Right ventricle myocardium inferior (tissue), 1 donor: ENCODE measurements around the gene DOCK2. TPM values are rescaled to one million over a fixed set of nuclear protein-coding genes. Genes with fewer than 3 reads are reported as not detected.
"Not testable (repeated sequence)": the region's sequence is repeated elsewhere in the genome, so short reads cannot be mapped to it uniquely, and the experiment has no call there.

ENCODE experiments used
- ATAC-seq: fragments of 200-7000 bp; cut with Tn5 transposase; one replicate; pipeline ENCODE4 v1.9.1; 2020; ENCODE audit warnings: mild to moderate bottlenecking, moderate library complexity
- DNase-seq: peaks from one replicate; pipeline ENCODE4 v3.0.0; 2021; ENCODE audit errors: missing footprints
- intact Hi-C: fragments of 100-400 bp; cut with DNase I; formaldehyde crosslinking; loops from one replicate; pipeline ENCODE4 v1.11.0; 2022
- total RNA-seq: library from RNA; stranded (reverse); fragmentation: NEBNext Ultra II Directional; extraction: Animal tissue kit (Norgen Biotek cat#: 25700); gene quantifications from one replicate; pipeline ENCODE4 v1.2.1, GENCODE V29; 2021
- donor health status: DM: no; HTN: yes; CAD: no; lungs with severe emphysema.

Gene DOCK2
- total RNA-seq, 1 donor from 2014 or later = 7.9 TPM

DNA sequence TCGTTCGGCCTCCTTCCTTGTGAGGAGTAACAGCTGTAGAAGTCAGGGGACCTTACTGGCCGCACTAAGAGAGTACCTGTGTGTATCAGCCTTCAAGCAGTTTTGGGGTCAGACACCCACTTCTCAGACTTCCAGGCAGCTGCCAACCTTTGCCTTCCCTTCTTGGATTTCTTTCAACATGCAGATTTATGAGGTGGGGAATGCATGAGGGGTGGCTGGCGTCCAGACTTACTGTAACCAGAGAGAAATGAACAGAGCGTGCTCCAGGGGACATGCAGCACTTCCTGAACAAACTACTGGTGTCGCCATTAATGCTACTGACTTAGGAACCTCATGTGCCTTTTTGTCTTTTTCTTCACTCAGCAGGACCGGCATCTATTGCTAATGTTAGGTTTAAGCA, 296.5 kb downstream of the DOCK2 start:
- no peak for DNase-seq
- no peak for ATAC-seq
- intact Hi-C loops = no loop called here

DNA sequence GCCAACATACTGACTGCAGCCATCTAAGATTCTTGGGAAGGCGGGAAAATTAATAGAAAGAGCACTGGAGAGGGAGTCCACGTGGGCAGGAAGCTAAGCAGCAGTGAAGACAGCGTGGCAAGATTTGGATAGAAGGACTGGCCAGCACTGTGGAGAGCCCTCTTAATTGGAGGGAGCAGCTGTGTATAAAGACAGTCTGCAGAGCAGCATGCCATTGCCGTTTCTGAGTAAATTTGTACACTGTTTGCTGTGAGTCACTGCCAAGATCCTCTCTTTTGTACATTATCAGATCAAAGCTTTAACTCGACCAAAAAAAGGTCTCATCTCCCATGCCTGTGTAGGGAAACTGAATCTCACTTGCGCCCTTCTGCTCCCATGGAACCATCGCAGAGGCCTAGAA, 297.9 kb downstream of the DOCK2 start:
- intact Hi-C loops = no loop called here
- ATAC-seq (no peak), DNase-seq (no peak)

DNA sequence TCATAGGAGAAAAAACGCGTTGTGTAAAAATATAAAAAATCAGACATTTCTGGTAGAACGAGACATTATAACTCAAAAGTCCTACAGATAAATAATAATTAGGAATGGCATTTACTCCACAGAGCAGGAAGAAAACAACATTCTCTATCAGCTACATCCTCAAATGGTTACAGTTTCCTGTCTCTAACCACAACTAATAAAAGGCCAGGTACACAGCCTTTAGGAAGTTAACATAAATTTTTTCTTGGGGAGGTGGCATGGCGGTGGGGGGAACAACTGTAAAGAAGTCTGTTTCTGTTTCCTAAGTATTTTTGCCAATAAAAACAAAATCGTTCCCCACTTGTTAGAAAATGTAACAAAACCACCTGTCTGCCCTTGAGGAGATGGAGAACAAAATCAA, 298.7 kb downstream of the DOCK2 start:
- ATAC-seq (no peak), DNase-seq (no peak)
- intact Hi-C loops = no loop called here

DNA sequence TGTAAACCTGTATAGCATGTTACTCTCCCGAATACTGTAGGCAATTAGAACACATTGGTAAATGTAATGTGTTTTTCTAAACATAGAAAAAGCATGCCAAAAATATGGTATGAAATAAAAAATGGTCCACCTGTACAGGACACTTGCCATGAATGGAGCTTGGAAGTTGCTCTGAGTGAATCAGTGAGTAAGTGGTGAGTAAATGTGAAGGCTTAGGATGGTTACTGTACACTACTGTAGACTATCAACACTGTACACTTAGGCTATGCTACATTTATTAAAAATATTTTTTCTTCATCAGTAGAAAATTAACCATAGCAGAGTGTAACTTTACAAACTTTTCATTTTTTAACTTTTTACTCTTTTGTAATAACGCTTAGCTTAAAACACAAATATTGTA, 301.4 kb downstream of the DOCK2 start:
- intact Hi-C loops = no loop called here

DNA sequence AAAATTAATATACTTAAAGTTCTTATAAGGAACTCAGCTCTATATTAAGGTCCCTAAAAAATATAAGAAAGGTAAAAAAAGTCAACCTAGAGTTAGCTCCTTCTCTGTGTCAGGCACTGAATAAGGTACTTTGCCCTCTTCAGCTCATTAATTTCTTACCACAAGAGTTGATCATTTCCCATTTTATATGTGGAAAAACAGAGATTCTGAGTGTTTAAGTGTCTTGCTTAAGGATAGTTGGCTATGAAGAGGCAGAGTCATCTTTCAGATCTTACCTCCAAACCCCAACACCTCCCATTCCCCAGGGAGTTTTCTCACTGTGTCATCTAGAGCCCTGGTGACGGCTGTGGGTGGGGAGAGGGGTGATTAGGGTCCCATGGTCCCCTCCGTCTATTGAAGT, 302.7 kb downstream of the DOCK2 start:
- DNase-seq = no peak
- ATAC-seq = no peak
- intact Hi-C loops = no loop called here

More for the DNA sequence above, 301.4 kb downstream of the DOCK2 start:
- ATAC-seq (no peak), DNase-seq (no peak)

DNA sequence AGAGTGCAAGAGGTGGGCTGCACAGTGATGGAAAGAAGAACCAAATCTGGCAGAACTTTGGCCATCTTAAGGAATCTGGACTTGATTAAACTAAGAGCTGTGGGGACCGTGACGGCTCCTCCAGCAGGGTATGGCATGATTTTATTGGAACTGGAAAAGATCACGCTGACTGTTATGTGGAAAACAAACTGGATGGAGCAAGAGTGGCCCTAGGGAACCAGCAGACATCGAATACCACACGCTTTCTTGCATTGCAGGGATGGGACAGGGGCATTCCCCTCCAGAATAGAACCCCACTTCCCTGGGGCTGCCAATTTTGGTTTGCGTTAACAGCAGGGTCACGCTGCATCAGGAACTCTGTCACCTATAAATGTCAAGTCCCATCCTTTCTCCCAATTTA, 304.5 kb downstream of the DOCK2 start:
- ATAC-seq = no peak
- no peak for DNase-seq
- intact Hi-C loops = no loop called here

DNA sequence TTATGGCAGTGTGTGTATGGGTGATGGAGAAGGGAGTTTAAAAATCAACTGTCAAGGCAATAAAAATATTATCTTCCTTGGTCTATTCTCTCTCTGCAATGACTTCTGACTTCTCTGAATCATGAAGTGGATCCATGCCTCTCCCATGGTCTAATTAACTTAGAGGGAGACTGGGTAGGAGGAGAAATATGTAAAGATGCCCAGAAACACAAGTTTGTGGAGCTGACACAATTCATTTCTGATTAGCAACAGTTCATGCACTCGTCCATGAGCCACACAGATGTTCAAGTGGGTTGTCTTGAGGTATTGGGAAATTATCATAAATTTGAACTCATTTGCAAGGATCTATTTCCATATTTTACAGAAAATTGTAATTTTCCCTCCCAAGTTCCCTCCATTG, 305.1 kb downstream of the DOCK2 start:
- no peak for ATAC-seq
- intact Hi-C loops = no loop called here

DNA sequence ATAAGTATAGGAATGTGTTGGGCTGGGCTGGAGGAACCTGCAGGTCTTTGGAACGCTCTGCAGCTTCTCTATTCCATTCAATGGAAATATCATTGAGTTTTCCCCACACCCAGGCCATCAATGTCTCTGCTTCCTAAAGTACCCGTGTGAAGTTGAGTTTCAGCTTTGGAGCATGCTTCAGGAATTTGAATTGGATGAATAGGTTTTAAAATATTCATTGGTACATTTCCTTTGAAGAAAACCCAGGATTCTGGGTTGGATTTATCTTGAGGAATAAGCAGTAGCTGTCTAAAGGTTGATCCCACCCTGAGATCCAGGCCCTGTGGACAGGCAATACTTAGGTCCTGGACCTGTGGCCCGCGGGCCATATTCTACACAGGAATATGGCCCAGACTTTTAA, 306.0 kb downstream of the DOCK2 start:
- ATAC-seq (no peak), DNase-seq (no peak)
- intact Hi-C loops = no loop called here

More for the DNA sequence above, 305.1 kb downstream of the DOCK2 start:
- no peak for DNase-seq

DNA sequence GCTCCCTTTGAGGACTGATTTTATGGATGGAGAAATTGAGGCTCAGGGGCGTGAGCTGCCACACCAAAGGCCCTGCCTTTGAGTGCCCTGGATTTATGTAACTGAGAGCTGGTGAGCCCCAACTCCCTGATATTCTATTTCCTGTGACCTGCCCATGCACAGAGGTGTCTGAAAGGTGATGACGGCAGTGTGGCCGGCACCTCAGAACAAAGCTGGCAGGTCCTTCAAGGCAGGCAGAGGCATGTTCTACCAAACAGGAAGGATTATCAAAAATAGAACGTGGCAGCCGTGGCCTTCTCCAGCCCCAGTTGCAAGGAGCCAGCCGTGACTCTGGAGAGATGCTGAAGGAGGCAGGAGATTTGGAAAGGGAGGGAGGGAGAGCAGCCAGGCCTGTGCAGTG, 307.0 kb downstream of the DOCK2 start:
- DNase-seq (no peak), ATAC-seq (no peak)
- intact Hi-C loops = no loop called here

DNA sequence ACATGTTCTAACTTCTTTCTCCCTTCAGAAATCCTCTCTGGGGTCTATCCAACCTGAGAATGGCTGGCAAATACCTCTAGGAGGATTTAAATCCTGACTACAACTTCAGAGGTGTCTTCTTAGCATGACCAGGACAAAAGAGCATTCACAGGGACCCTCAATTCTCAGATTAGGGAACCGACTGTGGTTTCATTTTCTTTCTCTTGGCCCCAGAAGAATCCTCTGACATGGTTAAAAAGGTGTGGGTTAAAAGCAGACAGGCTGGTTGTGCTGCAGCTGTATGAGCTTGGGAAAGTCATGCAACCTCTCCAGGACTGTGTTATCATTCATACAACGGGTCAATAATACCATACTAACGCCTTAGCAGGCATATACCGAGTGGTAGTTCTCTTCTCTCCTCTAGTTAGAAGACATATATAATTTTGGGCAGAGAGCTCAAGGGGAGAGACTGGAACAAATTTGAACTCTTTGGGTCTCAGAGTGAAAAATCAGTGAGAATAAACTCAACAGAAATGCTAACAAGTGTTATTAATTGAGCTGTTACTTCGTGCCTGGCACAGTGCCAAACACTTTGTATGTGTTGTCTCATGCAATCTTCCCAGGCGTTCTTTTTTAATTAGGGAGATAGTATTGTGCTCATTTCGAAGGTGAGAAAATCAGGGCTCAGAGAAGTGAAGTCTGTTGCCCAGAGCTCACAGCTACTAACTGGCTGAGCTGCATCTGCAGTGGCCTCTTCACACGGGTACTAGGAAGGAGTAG, 308.0 kb downstream of the DOCK2 start:
- DNase-seq (no peak), ATAC-seq (no peak)
- intact Hi-C loops = no loop called here

DNA sequence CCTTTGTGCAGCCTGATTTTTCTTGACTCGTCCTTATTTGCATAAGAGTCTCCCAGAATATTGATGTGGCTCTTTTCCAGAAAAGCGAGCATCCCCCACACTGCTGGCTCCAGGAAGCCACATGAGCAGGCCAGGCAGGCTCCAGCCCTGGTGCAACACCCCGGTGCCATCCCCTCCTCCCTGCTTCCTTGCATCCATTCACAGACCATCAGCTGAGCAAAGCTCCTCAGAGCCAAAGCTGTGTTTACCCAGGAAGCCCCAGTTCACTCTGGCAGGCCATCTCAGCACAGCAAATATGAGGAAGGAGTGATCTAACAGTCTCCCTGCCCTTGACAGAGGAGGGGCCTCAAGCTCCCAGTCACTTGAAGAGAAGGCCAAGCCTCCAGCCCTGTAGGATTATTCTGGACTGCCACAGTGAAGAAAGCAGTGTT, 308.8 kb downstream of the DOCK2 start:
- ATAC-seq (peak; percentile 69), DNase-seq (peak; percentile 74)
- intact Hi-C loops = no loop called here

DNA sequence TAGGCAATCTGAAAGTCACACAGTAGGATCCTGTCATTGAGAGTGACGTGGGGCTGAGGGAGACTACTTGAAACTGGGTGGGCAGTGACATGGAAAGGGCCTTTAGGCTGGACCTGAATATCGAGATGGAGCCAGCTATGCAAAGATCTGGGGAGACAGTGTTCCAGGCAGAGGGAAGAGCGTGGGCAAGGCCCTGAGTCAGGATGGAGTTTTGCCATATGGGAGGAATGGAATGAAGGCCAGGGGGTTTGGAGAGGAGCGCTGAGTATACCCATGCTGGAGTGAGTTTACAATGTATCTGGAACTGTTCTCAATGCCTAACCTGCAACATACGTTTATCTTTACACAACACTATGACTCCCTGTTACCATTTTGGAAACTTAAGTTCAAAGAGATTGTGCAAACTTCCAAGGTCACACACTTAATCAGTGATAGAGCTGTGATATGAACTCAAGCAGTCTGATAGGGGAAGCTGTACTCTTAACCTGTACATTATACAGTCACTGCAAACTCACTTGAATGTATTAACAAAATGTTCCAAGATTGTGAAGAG, 309.7 kb downstream of the DOCK2 start:
- no peak for ATAC-seq
- DNase-seq = no peak
- intact Hi-C loops = no loop called here

DNA sequence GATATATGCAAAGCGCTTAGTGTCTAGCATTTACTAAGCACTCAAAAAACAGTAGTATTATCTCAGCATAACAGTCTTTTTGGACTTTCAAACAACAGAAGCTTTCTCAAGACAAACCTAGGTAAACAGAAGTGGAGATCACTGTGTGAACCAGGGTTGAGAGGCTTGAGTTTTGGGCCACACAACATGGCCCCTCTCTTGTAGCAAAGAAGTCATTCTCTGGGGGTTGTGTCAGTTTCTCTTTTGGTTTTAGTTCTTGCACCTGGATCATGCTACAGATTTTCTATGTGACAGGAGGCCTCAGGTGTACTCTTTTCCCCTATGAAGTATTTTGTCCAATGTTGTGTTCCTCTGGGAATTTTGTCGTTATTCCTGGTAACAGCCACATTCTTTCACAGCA, 313.3 kb downstream of the DOCK2 start:
- DNase-seq (no peak), ATAC-seq (no peak)
- intact Hi-C loops = no loop called here

DNA sequence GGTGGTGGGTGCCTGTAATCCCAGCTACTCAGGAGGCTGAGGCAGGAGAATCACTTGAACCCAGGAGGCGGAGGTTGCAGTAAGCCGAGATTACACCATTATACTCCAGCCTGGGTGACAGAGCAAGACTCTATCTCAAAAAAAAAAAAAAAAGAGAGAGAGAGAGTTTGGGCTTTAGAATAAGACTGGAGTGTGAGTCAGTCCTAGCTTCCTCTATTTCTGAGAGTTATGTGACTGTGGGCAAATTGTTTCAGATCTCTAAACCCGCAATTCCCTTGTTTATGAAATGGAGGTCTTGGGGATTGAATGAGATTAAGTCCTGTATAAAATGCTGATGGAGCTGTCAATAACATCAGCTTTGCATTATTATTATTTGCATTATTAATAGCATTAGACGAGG, 316.1 kb downstream of the DOCK2 start:
- ATAC-seq, intact Hi-C loops: not testable (repeated sequence)

DNA sequence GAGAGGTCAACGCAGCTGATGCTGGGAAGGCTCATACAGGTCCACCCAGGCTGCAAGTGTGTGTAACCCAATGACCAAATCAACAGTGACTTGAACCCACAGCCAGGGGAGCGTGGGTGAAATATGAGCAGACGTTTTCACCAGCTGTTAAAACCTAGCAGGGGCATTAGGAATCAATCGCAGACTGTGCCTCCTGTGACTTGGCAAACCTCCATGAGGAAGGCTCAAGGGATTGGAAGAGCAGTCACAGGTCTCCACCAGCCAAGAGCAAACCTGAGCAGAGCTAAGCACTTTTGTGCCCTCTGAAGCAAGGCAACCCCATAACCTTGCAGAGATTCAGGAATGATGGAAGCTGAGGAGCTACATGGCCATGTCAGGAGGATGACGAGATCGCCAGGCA, 317.7 kb downstream of the DOCK2 start:
- intact Hi-C loops = no loop called here
- no peak for ATAC-seq
- no peak for DNase-seq

More for the DNA sequence above, 316.1 kb downstream of the DOCK2 start:
- DNase-seq = not testable (repeated sequence)

DNA sequence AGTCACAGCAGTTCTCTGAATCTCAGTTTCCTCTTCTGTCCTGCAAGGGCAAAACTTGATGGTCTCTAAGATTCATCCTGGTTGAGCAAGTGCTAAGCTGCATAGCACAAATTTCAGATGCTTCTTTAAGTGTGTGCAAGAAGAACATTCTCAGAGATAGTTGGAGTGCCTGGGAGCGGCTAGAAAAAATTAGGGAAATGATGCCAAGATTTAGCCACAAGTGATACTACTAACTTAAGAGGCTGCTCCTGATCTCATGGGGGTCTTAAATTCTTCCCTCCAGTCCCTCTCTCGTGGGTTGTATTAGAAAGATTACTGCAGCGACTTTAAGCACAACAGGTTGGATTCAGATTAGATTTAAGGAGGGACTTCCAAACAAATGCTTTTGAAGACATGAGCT, 319.1 kb downstream of the DOCK2 start:
- no peak for DNase-seq
- intact Hi-C loops = no loop called here
- no peak for ATAC-seq

DNA sequence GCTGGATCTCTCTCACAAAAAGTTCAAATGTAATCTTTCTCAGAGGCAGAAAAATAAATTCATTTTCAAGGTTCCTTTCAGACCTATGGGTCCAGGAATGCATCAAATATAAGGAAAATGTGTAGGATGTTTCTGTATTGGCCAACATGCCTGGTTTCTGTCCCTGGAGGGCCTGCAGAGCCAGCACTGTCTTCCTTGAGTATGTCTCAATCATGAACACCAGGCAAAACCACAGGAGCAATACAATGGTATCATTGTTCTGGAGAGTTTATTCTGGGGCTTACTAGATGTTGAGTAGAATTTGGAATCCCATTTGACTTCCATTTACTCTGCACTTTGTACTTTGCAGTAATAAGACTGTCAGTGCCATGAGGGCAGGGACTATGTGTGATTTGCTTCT, 319.7 kb downstream of the DOCK2 start:
- DNase-seq (no peak), ATAC-seq (no peak)
- intact Hi-C loops = no loop called here

DNA sequence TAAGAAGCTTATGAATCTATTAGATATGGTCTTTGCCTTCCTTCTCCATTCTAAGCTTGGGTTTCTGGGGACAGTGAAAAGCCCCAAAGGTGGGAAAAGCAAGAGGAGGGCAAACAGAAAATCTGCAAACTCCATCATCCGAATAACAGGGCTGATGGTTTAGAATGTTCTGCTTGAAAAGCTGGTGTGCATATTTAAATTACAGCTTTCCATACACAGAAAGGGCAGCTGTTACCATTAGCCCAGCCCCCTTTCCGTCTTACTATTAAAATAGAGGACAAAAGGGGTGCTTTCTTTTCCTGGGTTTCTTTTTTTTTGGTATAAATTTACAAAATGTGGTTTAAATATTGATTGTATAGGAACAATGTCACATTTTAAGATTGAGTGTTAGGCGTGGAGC, 321.2 kb downstream of the DOCK2 start:
- no peak for ATAC-seq
- intact Hi-C loops = no loop called here
- DNase-seq = no peak

DNA sequence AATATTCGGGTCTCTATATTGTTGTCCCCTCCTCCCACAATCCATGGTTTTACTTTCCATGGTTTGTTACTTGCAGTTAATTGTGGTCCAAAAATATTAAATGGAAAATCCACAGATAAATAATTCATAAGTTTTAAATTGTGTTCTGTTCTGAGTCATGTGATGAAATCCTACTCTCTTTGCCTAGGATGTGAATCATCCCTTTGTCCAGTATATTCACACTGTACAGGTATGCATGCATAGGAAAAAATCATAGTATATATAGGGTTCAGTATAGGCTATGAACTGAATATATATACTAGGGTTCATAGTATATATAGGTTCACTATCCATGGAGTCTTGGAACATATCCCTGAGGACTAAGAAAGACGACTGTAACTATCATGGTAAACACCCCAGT, 323.6 kb downstream of the DOCK2 start:
- no peak for DNase-seq
- intact Hi-C loops = no loop called here
- no peak for ATAC-seq

DNA sequence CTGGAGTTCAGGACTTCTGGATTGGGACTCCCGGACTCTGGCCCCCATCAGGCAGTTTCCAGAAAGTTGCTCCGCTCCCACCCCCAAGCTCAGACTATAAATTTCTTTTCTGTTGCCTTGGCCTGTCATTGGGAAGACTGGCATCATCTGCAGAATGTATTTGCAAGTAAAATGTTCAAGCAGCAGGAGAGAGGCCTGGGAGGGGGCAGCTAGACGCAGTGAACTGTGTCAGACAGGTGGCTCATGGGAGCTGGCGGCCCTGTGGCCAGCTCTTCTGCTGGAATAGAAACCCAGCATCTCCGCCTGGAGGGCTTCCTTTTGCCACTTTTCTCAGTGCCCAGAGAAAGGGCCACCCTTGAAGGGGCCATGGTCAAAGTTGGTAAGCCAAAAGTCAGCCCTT, 327.2 kb downstream of the DOCK2 start:
- no peak for ATAC-seq
- intact Hi-C loops = no loop called here
- DNase-seq = no peak

DNA sequence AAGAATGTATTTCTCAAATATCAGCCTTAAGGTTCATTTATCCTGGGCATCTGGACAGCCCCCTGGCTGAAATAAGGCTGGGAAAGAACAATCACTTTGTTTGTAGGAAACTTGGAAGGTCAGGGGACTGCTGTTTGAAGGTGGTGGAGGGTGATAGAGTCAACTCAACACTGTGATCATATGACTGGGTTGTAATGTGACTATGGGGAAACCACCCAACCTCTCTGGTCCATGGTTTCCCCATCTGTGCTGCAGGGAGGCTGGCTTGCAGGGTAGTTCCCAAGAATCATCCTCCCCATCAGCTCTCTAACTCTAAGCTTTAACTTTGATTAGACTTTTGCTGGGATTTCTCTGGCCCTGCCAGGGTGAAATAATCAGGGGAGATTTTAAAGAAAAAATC, 333.3 kb downstream of the DOCK2 start:
- no peak for DNase-seq
- ATAC-seq = no peak
- intact Hi-C loops = no loop called here
